ENCODE results near the gene KMO.

The KMO gene

DNA sequence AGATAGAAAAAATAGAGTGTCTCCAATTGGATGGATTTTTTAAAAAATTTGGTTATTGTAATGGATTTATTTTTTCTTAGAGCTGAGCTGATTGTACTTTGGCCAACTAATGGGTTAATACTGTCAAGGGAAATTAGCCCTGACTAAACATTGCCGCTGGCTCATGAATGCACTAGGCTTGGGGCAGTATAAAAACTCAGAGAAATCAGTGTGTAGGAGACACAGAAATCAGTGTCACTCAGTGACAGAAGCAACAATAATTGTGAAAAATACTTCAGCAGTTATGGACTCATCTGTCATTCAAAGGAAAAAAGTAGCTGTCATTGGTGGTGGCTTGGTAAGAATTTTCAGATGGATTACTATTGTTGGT is at the start of gene KMO:
Gene KMO (plus strand): TSS at position 217 of the 370 bp plus-strand sequence. CDS start 67 bp downstream, at position 284.
- no peak for DNase-seq (ENCODE audit: low read depth)
- H3K4me3 ChIP-seq (ENCODE audit: low read depth, low read length), result peak within 1 kb of the TSS; percentile 68
- no peak for TF ChIP-seq CTCF (IDR thresholded peaks at IDR 0.05; ENCODE audit: insufficient read depth, low read depth, low read length, missing control alignments)

GRCh38 chr1:241482761-241483250 is 49.4 kb upstream of the KMO start:
- H3K4me3 ChIP-seq (ENCODE audit: low read depth, low read length), result no peak overlapping the region
- no peak for TF ChIP-seq CTCF (IDR thresholded peaks at IDR 0.05; ENCODE audit: insufficient read depth, low read depth, low read length, missing control alignments)
- no peak for DNase-seq (ENCODE audit: low read depth)

DNA sequence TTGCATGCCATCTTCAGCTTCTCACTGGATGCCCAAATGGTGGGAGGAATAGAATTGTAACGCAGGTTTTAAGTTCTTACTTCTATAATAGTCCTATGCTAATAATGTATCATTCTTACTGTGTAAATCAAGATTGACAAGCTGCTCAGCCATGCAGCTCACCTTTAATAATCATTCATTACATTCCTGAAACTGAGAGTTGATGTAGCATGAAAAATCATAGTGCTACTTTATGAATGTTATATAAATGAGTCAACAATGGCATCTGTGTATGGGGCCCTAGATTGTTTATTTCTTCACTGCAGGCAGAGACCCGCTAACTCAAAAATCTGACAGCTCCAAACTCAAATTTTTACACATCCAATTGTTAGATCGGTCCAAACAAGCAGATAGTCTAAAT is 47.0 kb upstream of the KMO start:
- peak; percentile 28 for DNase-seq (ENCODE audit: low read depth)
- no peak for TF ChIP-seq CTCF (IDR thresholded peaks at IDR 0.05; ENCODE audit: insufficient read depth, low read depth, low read length, missing control alignments)

GRCh38 chr1:241485554-241485992 is 46.6 kb upstream of the KMO start:
- H3K4me3 ChIP-seq (ENCODE audit: low read depth, low read length), result no peak overlapping the region
- TF ChIP-seq CTCF (IDR thresholded peaks at IDR 0.05; ENCODE audit: insufficient read depth, low read depth, low read length, missing control alignments), result peak; percentile 33
- peak; percentile 61 for DNase-seq (ENCODE audit: low read depth)

More for the DNA sequence above, 47.0 kb upstream of the KMO start:
- H3K4me3 ChIP-seq (ENCODE audit: low read depth, low read length), result no peak overlapping the region

GRCh38 chr1:241488739-241489138 is 43.4 kb upstream of the KMO start:
- no peak overlapping the region for H3K4me3 ChIP-seq (ENCODE audit: low read depth, low read length)
- DNase-seq (ENCODE audit: low read depth), result no peak
- TF ChIP-seq CTCF (IDR thresholded peaks at IDR 0.05; ENCODE audit: insufficient read depth, low read depth, low read length, missing control alignments), result no peak

DNA sequence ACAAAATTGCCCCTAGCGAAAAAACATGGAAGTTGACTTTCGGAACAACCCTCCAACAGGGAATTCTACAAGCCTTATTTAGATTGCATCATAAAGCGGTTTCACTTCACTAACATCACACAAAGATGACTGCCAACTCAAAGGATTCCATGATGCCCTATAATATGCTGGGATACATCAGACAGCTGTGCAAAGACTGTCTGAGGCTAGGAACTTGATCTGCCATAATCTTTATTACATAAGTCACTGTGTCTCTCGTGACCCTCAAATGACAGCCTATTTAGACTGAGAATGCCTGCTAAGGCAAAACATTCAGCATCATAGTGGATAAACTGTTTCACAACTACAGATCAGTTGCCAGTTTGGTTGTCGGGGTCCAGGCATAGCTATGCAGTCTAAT is 36.4 kb upstream of the KMO start:
- DNase-seq (ENCODE audit: low read depth), result no peak
- no peak overlapping the region for H3K4me3 ChIP-seq (ENCODE audit: low read depth, low read length)
- TF ChIP-seq CTCF (IDR thresholded peaks at IDR 0.05; ENCODE audit: insufficient read depth, low read depth, low read length, missing control alignments), result no peak

- H3K4me3 ChIP-seq (ENCODE audit: low read depth, low read length), result no peak overlapping the region
- no peak for DNase-seq (ENCODE audit: low read depth)
- peak; percentile 25 for TF ChIP-seq CTCF (IDR thresholded peaks at IDR 0.05; ENCODE audit: insufficient read depth, low read depth, low read length, missing control alignments)
Observed at GRCh38 chr1:241499910-241500309, 32.3 kb upstream of the KMO start.

All from GM12865 (cell line).